GM12872 (cell line): ENCODE results near the gene RCBTB2.

Experiments used
- TF ChIP-seq, protein P1 (sequence below): IDR thresholded peaks from 3 replicates; pipeline ENCODE4 v1.5.1; 2011; ENCODE audit warnings: low read depth, mild to moderate bottlenecking, low read length, moderate library complexity; ENCODE audit not compliant: insufficient read depth

Gene RCBTB2

DNA sequence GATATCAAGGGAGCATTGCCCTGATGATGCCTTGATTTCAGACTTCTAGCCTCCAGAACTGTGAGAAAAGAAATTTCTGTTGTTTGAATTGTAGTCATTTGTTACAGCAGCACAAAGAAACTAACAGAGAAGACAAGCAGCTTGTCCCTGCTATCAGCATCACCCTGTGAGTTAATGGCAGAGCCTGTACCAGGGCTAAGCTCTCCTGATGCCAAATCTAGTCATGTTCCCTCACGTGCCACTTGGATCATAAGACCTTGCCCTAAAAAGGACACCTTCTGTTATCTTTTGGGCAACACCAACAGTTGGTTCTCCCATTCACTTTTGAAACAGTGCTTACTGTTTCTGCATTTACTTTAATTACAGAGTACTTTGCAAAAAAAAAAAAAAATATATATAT is 14.8 kb downstream of the RCBTB2 start:
- TF ChIP-seq, protein P1, sequence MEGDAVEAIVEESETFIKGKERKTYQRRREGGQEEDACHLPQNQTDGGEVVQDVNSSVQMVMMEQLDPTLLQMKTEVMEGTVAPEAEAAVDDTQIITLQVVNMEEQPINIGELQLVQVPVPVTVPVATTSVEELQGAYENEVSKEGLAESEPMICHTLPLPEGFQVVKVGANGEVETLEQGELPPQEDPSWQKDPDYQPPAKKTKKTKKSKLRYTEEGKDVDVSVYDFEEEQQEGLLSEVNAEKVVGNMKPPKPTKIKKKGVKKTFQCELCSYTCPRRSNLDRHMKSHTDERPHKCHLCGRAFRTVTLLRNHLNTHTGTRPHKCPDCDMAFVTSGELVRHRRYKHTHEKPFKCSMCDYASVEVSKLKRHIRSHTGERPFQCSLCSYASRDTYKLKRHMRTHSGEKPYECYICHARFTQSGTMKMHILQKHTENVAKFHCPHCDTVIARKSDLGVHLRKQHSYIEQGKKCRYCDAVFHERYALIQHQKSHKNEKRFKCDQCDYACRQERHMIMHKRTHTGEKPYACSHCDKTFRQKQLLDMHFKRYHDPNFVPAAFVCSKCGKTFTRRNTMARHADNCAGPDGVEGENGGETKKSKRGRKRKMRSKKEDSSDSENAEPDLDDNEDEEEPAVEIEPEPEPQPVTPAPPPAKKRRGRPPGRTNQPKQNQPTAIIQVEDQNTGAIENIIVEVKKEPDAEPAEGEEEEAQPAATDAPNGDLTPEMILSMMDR = no peak

DNA sequence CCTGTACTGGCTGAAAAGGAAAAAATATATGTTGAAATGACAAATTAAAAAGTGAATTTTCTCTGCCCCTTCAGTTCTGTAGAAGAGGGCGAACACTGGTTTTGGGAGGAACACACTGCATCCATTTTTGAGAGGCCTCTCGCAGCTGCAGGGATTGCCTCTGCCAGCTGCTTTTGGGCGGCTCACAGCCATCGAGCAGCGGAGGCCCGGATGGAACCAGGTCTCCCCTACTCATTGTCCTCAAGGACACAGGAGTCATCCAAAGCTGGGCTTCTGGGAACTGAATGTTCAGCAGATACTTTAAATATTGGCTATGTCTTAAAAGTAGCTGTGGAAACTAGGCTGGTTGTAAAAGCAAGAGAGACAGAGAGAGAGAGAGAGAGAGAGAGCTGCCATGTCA is 17.1 kb downstream of the RCBTB2 start:
- TF ChIP-seq, protein P1 = no peak

DNA sequence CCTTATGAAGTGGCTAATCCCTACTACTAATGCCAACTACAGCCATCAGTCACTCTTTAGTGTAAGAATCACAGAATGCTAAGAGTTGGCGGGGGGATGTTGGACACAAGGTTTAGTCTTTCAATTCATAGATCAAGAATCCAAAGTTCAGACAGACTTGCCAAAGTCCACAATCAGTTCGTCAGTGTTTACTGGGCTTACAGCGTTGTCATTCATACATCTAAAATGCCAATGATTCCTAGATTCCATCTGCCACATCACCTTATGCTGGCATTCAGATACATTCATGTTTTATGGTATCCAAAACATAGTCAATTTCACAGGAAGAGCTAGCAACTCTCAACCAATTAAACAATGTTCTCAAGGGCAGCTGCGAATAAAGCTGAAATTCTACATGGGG is 18.1 kb downstream of the RCBTB2 start:
- TF ChIP-seq, protein P1 = no peak

DNA sequence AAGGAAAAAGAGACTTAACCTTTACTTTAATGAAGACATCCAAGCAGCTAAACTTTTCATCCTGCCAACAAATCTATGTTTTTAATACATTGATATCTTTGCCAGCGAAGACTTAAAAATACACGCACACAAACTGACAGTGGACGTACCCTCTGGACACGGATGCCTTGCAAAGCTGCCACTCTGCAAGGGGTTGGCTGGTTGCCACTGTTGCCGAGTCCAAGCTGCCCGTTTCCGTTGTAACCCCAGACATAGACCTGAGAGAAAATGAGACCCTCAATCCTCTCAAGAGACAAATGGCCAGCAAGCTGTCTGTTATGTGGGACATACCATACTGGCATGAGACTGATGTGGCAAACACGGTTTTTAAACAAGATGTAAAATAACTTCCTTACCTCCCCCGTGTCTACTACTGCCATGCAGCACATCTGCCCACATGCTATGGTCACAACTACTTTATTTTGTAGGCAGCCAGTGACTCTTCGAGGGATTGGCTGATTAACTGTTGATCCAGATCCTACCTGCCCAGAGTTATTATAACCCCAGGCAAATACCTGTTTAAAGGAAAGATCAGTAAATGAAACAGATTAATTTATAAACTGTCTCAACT is 21.2 kb downstream of the RCBTB2 start:
- TF ChIP-seq, protein P1 = no peak

DNA sequence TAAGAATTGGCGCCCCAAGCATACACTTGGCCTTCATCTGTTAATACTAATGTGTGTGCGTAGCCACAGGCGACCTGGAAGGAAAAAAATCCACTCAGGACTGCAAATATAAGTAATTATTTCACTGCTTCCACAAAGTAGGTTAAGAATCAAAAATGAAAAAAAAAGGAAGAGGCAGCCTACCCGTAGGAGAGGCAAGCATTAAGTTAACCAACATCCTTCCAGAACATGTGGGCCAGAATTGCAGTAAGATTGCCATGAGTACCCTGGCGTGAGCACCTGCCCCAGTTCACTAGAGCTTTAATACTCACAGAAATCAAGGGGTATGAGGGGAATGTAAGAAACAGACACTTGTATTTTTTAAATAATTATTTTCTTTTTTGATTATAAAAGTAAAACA is 22.2 kb downstream of the RCBTB2 start:
- TF ChIP-seq, protein P1 = no peak

DNA sequence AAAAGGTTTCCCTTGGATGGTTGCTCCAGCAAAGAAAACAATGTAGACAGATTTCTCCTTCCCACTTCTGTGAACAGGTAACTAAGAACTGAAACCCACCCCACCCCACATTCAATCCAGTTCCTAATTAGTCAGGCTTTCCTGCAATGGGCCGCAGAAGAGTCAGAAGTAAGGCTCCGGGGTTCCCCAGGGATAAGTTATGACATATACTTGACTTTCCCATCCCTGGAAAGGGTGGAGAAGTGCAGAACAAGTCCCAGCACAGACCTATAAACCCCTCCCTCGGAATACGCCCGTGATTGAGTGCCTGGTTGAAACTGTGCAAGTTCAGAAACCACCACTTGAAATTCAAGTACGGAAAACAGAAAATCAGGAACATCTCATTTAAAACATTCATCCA is 24.9 kb downstream of the RCBTB2 start:
- TF ChIP-seq, protein P1 = no peak

DNA sequence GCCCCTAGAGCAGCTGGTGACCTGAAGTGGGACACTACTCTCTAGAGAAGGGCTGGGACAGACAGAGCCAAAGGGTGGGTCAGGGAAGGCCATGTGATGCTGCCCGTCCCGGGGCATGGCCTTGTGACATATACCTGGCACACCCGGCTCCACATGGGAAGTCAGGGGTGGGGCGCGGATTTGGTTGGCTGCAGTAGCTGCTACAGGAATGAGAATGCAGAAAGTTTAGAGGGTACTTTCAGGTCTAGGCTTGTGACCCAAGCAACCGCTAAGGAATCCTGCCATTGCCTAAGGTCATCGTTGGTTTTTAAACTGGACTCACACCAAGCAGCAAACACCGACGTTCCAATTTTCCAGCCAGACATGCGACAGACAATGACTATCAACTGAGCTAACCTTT is 25.9 kb downstream of the RCBTB2 start:
- TF ChIP-seq, protein P1 = no peak

DNA sequence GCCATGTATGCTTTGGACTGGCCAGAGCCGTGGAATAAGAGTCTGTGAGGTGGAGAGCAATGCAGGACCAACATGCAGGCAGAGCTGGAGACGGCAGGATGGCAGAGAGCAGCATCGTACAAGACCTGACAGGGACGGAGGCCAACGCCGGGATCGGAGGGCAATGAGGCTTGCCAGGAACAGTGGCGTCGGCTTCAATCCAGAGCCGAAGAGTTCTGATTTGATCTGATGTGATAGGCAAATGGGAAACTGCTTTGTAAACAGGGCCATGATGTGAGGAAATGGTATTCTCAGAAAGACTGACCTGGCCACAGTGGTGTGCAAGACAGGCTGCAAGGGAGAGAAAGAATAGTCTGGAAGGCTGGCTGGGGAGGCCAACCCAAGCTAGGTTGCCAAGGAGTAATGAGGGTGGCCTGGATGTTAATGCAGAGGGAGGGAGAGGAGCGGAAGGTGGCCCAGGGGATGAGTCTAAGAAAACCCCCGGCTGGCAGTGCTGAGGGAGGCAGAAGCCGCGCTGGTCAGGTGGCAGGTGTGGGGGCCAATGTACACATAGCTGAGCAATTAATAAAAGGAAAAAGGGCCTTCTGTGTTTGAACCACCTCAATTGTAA is 26.7 kb downstream of the RCBTB2 start:
- TF ChIP-seq, protein P1 = no peak
